GM12865 (cell line): ENCODE measurements around the gene SCNM1.
A peak's percentile ranks its signal among the peaks of the same experiment; 100 is the strongest.

Source experiments
- DNase-seq: peaks from one replicate; pipeline ENCODE4 v3.0.0; 2010; ENCODE audit warnings: low read depth
- H3K4me3 ChIP-seq: 2 replicates; pipeline ENCODE4 v1.5.1; 2011; ENCODE audit warnings: mild to moderate bottlenecking, low read depth, low read length, control low read depth
- CTCF ChIP-seq: IDR thresholded peaks from 2 replicates; pipeline ENCODE4 v1.5.1; 2011; ENCODE audit warnings: low read length, control low read depth, low read depth, inconsistent platforms; ENCODE audit not compliant: insufficient read depth; ENCODE audit errors: missing control alignments

The SCNM1 gene

GRCh38 chr1:151143057-151143435 lies 22.9 kb upstream of the SCNM1 start:
- H3K4me3 ChIP-seq: no peak overlapping the region
- TF ChIP-seq CTCF: no peak
- no peak for DNase-seq

- DNase-seq: no peak
- H3K4me3 ChIP-seq: no peak overlapping the region
Observed at GRCh38 chr1:151143986-151144385, 22.0 kb upstream of the SCNM1 start.

GRCh38 chr1:151144474-151145303 lies 21.3 kb upstream of the SCNM1 start:
- DNase-seq: no peak
- H3K4me3 ChIP-seq: no peak overlapping the region
- TF ChIP-seq CTCF: no peak

More at GRCh38 chr1:151143986-151144385, 22.0 kb upstream of the SCNM1 start:
- no peak for TF ChIP-seq CTCF

GRCh38 chr1:151145304-151146071 lies 20.5 kb upstream of the SCNM1 start:
- no peak for TF ChIP-seq CTCF
- H3K4me3 ChIP-seq: peak overlapping the region; percentile 55; the same call in 1 of the 2 replicates
- no peak for DNase-seq

GRCh38 chr1:151146072-151146411 lies 19.9 kb upstream of the SCNM1 start:
- no peak for DNase-seq

More at GRCh38 chr1:151146072-151146411, 19.9 kb upstream of the SCNM1 start:
- peak overlapping the region; percentile 55 for H3K4me3 ChIP-seq
- no peak for TF ChIP-seq CTCF
